AG08395 (cell line): Measurements from ENCODE around the gene MAP3K5.

Source experiments
- DNase-seq: peaks from one replicate; pipeline ENCODE4 v3.0.0; 2012; ENCODE audit warnings: mixed read lengths, low spot score

The MAP3K5 gene

DNA sequence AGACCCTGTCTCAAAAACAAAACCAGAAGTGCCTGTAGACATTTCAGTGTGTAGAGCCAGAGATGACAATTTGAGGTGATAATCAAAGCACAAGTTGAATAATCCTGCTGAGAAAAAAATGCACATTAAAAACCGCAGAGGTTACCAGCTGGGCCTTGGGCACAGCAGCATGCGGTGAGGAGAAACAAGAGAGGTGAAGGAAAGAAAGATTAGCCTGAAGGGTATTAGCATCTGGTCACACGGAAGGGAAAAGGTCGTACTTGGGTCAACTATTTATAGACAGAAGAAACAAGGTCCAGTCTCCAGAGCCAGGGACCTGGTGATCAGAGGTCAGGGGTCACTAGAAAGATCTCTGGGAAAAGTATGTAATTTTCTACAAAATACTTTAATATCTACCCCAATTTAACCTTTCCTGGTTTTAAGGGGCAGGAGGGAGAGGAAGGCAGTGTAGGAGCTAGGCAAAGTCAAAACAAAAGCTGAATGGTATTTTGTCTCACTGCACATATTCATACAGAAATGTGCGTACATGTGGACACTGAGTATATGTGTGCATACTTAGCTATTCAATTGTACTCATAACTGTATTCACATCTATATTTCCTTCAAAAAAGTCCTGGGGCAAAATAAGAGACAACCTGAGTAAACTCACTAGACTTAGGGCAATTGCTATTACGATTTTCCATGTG, 252.2 kb downstream of the MAP3K5 start:
- DNase-seq, result no peak

GRCh38 chr6:136538836-136539235, 253.4 kb downstream of the MAP3K5 start:
- no peak for DNase-seq

DNA sequence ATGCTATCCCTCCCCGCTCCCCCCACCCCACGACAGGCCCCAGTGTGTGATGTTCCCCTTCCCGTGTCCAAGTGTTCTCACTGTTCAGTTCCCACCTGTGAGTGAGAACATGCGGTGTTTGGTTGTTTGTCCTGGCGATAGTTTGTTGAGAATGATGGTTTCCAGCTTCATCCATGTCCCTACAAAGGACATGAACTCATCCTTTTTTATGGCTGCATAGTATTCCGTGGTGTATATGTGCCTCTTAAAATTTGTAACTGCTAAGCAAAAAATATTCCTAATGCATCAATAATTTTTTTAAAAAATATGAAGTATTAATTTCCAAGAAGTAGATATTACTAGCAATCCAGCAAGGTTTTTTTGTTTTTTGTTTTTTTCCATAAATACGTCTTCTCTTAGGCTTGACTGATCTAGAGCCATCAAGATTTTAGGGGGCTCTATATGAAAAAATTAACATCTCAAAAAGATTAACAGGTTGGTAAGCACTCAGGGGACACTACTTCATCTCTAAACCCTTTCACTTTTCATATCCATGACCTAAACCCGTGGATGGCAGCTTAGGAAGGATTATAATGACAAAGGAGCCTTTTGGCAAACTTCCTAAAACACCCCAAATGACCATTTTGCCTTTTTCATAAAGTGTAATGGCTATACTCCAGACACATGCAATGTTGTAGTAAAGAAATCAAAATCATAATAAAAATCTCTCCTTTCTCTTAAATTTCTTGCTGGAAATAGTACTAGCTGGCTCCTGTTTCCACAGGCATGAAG, 256.2 kb downstream of the MAP3K5 start:
- DNase-seq, result no peak

- no peak for DNase-seq
Measured at GRCh38 chr6:136535017-136535765, 257.1 kb downstream of the MAP3K5 start.

GRCh38 chr6:136534268-136534667, 258.0 kb downstream of the MAP3K5 start:
- DNase-seq, result no peak

GRCh38 chr6:136533487-136533886, 258.8 kb downstream of the MAP3K5 start:
- DNase-seq, result no peak

DNA sequence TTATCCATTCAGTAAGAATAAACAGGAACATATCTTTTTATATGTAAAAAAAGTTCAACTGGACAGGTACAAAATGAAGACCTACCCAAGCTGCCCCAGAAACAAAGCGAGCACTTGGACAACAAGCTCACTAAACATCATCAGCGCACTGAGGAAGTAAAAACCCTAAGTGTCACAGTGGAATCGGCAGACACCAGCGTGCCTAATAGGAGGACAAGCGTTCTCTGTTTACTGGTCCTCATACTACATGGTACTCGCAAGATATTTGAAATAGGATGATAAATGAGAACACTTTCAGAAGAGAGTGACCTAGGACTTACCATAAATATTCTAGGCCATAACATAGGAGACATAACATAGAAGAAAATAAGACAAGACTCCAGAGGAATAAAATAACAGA, 260.2 kb downstream of the MAP3K5 start:
- DNase-seq, result no peak

DNA sequence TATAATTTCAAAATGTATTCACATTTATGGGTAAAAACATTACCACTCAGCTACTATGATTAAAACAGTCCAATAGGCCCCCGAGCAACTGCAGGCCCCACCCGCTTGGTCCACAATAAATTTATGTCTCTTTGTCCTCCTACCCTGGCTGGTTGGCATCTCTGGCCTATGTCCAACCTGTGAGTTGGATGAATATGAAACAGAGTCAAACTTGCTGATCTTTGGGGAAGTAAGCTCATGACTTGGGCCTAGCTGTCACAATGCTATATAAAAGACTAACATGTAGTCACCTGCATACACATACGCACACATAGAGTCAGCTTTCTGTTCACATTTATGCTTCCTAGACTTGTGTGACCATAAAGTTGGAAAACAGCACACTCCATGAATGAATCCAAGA, 262.6 kb downstream of the MAP3K5 start:
- DNase-seq, result no peak

- peak; percentile 11 for DNase-seq
Measured at GRCh38 chr6:136528477-136528876, 263.8 kb downstream of the MAP3K5 start.

DNA sequence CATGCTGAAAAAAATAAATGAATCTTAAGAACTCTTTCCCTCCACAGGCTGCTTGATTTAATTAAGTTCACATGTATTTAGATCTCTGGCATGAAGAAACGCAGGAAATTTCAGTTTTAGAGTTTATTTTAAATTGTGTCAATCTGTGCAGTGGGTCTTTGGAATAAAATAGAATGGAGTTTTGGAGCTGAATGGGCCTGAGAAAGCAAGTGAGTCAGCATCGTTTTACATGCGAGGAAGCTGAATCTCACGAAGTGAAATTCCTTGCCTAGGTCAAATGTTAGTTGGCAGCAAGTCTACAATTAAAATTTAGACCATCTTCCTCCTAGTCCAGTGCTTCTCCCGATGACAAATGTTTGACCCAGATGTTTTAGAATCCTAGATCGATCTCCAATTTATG, 264.4 kb downstream of the MAP3K5 start:
- peak; percentile 62 for DNase-seq

- DNase-seq, result no peak
Measured at GRCh38 chr6:136526937-136527336, 265.3 kb downstream of the MAP3K5 start.

DNA sequence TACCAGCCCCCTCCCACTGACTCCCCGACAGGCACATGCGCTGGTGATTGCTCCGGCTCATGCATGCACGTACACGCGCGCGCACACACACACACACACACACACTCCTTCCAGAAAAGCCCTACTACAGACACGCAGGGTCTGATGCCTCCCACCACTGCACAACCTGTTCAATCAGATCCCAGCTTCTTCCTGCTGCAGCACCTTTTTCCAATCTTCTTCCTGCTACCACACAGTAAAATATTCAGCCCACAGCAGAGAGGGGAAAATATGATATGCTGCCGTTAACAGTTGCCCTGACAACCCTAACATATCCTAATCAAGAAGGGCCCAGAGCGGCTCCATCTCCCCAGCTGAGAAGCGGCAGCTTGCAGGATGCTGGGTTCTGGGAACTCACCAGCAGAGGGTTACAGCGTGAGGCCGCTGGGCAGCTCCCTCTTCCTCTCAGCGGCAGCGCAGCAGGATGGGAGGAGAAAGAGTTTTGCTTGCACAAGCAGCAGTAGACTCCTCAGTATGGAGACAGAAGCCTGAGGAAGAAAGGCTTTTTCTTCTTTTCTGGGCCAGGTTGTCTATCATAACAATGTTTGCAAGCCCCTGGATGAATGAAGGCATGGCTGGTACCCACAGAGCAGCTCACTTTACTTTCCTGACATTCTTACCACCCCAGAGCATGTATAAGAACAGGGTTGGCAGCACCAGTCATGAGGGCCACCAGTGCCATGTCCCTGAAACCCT, 265.9 kb downstream of the MAP3K5 start:
- peak; percentile 85 for DNase-seq

DNA sequence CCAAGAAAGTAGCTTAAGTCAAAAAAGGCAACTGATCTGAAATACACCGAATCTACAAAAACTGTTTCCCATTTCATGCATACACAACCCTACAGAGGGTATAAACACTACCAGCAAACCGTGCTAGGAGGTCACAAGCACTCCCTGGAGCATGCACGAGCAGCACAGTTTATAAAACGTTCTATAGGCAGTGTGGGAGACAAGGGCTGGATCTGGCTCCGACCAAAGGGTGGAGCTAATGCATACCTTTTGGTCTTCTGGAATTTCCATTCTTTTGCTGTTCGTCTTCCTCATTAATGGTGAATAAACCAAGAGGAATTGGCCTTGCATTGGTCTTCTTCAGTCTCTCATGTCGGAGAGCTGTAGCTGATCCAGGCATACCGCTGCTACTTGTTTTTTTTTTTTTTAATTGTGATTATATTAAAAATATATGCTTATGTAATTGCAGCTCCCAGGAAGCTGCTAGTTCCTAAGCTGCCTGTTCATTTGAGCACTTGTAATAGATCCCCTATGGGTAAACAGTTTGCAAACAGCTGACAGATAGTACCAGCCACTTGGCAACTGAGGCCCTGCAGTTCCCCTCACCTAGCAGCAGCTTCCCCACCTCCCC, 266.6 kb downstream of the MAP3K5 start:
- DNase-seq, result peak; percentile 7

- DNase-seq, result no peak
Measured at GRCh38 chr6:136524936-136525413, 267.3 kb downstream of the MAP3K5 start.

DNA sequence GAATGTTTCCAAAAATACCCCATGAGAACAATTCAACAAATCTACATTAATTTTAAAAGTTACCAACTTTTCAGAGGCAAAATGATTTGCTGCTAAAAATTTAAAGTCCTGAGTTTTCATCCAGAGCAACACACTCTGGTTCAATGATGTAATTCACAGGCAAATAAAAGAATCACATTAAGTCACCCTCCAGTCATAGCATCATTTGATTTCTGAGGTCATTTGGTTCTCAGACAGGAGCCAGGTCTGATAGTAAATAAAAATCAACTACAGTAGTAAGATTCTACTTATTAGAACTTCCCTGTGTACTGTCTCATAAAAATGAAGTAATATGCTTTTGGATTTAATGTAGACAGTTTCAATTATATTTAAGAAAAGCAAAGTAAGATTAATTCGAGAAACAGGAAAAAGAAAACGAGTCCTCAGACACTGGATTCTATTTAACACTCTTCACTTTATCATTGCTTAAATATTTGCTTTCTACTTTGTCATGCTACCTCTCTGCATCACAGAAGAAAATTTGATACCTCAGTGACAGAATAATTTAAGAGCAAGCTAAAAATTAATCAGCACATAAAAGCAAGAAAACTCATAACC, 267.8 kb downstream of the MAP3K5 start:
- no peak for DNase-seq

DNA sequence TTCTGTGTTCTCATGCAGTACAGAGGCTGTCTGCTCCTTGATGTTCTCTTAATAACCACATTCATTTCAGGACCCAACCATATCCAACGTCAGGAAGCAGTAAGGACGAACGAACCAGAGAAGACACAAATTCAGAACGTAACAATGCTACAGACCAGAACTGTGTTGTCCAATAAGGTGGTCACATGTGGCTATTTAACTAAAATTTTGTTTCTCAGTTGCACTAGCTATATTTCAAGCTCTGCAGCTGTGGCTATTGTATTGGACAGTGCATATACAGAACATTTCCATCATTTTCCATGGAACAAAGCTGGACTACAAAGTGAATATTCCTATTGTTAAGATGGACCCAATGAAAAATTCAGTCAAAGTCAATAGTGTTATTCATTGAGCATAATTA, 269.1 kb downstream of the MAP3K5 start:
- no peak for DNase-seq

- DNase-seq, result no peak
Measured at GRCh38 chr6:136522636-136523035, 269.6 kb downstream of the MAP3K5 start.

GRCh38 chr6:136521911-136522310, 270.4 kb downstream of the MAP3K5 start:
- DNase-seq, result no peak

DNA sequence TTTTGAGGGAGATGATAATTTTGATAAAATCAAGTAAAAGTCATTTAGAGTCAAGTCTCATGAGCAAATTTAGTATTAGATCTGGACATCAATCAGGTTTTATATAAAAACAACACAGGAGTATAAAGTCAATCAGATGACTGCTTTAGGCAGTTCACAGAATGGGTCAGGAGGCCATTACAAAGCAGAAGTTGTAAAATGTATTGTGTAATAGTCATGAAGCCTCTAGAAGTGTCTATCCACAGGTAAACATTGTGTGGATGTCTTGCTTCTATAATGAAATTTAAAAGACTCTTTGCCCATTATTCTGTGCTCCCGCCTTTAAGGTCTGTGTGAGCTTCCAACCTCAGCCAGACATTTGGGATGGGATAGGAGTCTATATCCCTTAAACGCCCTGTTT, 270.9 kb downstream of the MAP3K5 start:
- DNase-seq, result no peak

- no peak for DNase-seq
Measured at GRCh38 chr6:136520517-136520916, 271.8 kb downstream of the MAP3K5 start.

DNA sequence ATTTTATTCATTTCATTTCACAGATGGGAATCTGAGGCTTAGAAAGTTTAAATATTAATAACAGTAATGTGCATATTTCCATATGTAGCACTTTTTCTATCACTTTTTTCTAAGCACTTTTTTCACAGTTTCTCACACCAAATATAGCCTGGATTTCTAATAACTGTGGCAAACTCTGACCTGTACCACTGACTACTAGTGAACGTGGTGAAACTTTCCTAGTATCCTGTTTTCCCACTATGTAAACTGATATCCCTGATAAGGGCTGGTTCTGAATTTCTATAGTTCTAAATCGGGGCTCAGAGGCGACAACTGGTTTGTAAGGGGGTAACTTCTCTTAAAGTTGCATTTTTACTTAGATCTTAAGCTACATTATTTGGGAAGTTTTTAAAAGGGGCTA, 274.7 kb downstream of the MAP3K5 start:
- DNase-seq, result no peak
